WI38 (cell line): ENCODE data around the gene GBX1.

Experiments
- H3K4me3 ChIP-seq: 2 replicates; pipeline ENCODE4 v1.5.1; 2011; ENCODE audit warnings: low read depth, mild to moderate bottlenecking, control low read depth, low read length
- CTCF ChIP-seq: IDR thresholded peaks from 2 replicates; pipeline ENCODE4 v1.5.1; 2012; ENCODE audit warnings: low read depth, mild to moderate bottlenecking, control low read depth, low read length

The GBX1 gene

GRCh38 chr7:151116603-151117440 lies 50.7 kb downstream of the GBX1 start:
- H3K4me3 ChIP-seq, result no peak overlapping the region

GRCh38 chr7:151115836-151116418 lies 51.6 kb downstream of the GBX1 start:
- no peak overlapping the region for H3K4me3 ChIP-seq
- TF ChIP-seq CTCF, result no peak

More at GRCh38 chr7:151116603-151117440, 50.7 kb downstream of the GBX1 start:
- TF ChIP-seq CTCF, result no peak

GRCh38 chr7:151115121-151115835 lies 52.2 kb downstream of the GBX1 start:
- TF ChIP-seq CTCF, result no peak
- no peak overlapping the region for H3K4me3 ChIP-seq

- peak overlapping the region; percentile 24 for H3K4me3 ChIP-seq
- TF ChIP-seq CTCF, result no peak
These were observed 53.1 kb downstream of the GBX1 start for GRCh38 chr7:151114151-151115090.

- TF ChIP-seq CTCF, result no peak
- H3K4me3 ChIP-seq, result peak overlapping the region; percentile 24
These were observed 53.9 kb downstream of the GBX1 start for GRCh38 chr7:151113344-151114150.

GRCh38 chr7:151110941-151111645 lies 56.4 kb downstream of the GBX1 start:
- peak; percentile 75 for TF ChIP-seq CTCF
- no peak overlapping the region for H3K4me3 ChIP-seq
